H1 (cell line): ENCODE results near the gene EGLN3. TPM values are rescaled to one million over a fixed set of nuclear protein-coding genes. Genes with fewer than 3 reads are reported as not detected.

Experiments used
- ATF3 ChIP-seq: IDR thresholded peaks from 2 replicates; pipeline ENCODE4 v1.6.1; 2011; ENCODE audit warnings: low read depth, mild to moderate bottlenecking, low read length; ENCODE audit not compliant: insufficient read depth
- BCL11A ChIP-seq, 2 experiments: IDR thresholded peaks; one replicate each; pipeline ENCODE4 v1.6.1; 2011; ENCODE audit warnings: low read depth in 2 of 2, low read length in 2 of 2, mild to moderate bottlenecking in 2 of 2
- GTF2F1 ChIP-seq: IDR thresholded peaks from 2 replicates; pipeline ENCODE4 v1.6.1; 2012; ENCODE audit warnings: low read depth, low read length, improper control_type of control experiment, borderline replicate concordance
- HDAC2 ChIP-seq, 2 experiments: fragments of 300-600 bp in 1 of 2; sonication (generic) in 1 of 2; IDR thresholded peaks; 2 replicates each; pipeline ENCODE4 v1.6.1; 2011 to 2012; ENCODE audit warnings: low read depth in 2 of 2, low read length in 2 of 2, mild to moderate bottlenecking in 2 of 2, moderate library complexity in 2 of 2, borderline replicate concordance in 1 of 2, inconsistent platforms in 1 of 2
- JUND ChIP-seq: IDR thresholded peaks from 2 replicates; pipeline ENCODE4 v1.6.1; 2011; ENCODE audit warnings: mild to moderate bottlenecking, improper control_type of control experiment, low read length
- KDM4A ChIP-seq: IDR thresholded peaks from one replicate; pipeline ENCODE4 v1.7.1; 2012; ENCODE audit warnings: low read depth, mild to moderate bottlenecking, moderate library complexity, low read length, inconsistent platforms; ENCODE audit not compliant: severe bottlenecking
- RFX5 ChIP-seq: IDR thresholded peaks from 2 replicates; pipeline ENCODE4 v1.6.1; 2011; ENCODE audit warnings: low read depth, low read length, improper control_type of control experiment, borderline replicate concordance
- RXRA ChIP-seq: IDR thresholded peaks from 2 replicates; pipeline ENCODE4 v1.6.1; 2011; ENCODE audit warnings: low read depth, mild to moderate bottlenecking, low read length, moderate library complexity; ENCODE audit not compliant: insufficient read depth
- TCF12 ChIP-seq: IDR thresholded peaks from 2 replicates; pipeline ENCODE4 v1.6.1; 2011; ENCODE audit warnings: low read depth, mild to moderate bottlenecking, low read length
- polyA plus RNA-seq, 7 experiments: library from polyadenylated mRNA; depleted of rRNA in 3 of 7; stranded (reverse) in 5 of 7; unstranded in 2 of 7; fragments of >200 nt in 5 of 7; fragments of 200-250 nt in 2 of 7; gene quantifications; 1 replicate in 5 of 7; 2 replicates in 1 of 7; 4 replicates in 1 of 7; pipeline versions ENCODE4 v1.2.1 to v1.2.3, GENCODE V29; 2011 to 2013; ENCODE audit warnings: missing spikeins in 2 of 7, mixed read lengths in 2 of 7
- total RNA-seq: library from RNA; stranded (reverse); fragmentation: NEBNext Ultra II Directional; extraction: Animal tissue kit (Norgen Biotek cat#: 25700); gene quantifications from 2 replicates; pipeline ENCODE4 v1.2.1, GENCODE V29; 2021
- TF ChIP-seq, protein P1 (sequence below): fragments of 300-600 bp; sonication (generic); IDR thresholded peaks from 2 replicates; pipeline ENCODE4 v1.7.1; 2012; ENCODE audit warnings: low read length, moderate library complexity, mild to moderate bottlenecking, inconsistent platforms; ENCODE audit not compliant: insufficient replicate concordance

Gene EGLN3
- total and polyA plus RNA-seq, 2 of the 8 experiments (the other 6 are each of a cell fraction or from before 2014, with no cell fraction given): 10.6 to 27.3 TPM

GRCh38 chr14:33979613-33980276, 28.9 kb upstream of the EGLN3 start (continued):
- TF ChIP-seq, protein P1, sequence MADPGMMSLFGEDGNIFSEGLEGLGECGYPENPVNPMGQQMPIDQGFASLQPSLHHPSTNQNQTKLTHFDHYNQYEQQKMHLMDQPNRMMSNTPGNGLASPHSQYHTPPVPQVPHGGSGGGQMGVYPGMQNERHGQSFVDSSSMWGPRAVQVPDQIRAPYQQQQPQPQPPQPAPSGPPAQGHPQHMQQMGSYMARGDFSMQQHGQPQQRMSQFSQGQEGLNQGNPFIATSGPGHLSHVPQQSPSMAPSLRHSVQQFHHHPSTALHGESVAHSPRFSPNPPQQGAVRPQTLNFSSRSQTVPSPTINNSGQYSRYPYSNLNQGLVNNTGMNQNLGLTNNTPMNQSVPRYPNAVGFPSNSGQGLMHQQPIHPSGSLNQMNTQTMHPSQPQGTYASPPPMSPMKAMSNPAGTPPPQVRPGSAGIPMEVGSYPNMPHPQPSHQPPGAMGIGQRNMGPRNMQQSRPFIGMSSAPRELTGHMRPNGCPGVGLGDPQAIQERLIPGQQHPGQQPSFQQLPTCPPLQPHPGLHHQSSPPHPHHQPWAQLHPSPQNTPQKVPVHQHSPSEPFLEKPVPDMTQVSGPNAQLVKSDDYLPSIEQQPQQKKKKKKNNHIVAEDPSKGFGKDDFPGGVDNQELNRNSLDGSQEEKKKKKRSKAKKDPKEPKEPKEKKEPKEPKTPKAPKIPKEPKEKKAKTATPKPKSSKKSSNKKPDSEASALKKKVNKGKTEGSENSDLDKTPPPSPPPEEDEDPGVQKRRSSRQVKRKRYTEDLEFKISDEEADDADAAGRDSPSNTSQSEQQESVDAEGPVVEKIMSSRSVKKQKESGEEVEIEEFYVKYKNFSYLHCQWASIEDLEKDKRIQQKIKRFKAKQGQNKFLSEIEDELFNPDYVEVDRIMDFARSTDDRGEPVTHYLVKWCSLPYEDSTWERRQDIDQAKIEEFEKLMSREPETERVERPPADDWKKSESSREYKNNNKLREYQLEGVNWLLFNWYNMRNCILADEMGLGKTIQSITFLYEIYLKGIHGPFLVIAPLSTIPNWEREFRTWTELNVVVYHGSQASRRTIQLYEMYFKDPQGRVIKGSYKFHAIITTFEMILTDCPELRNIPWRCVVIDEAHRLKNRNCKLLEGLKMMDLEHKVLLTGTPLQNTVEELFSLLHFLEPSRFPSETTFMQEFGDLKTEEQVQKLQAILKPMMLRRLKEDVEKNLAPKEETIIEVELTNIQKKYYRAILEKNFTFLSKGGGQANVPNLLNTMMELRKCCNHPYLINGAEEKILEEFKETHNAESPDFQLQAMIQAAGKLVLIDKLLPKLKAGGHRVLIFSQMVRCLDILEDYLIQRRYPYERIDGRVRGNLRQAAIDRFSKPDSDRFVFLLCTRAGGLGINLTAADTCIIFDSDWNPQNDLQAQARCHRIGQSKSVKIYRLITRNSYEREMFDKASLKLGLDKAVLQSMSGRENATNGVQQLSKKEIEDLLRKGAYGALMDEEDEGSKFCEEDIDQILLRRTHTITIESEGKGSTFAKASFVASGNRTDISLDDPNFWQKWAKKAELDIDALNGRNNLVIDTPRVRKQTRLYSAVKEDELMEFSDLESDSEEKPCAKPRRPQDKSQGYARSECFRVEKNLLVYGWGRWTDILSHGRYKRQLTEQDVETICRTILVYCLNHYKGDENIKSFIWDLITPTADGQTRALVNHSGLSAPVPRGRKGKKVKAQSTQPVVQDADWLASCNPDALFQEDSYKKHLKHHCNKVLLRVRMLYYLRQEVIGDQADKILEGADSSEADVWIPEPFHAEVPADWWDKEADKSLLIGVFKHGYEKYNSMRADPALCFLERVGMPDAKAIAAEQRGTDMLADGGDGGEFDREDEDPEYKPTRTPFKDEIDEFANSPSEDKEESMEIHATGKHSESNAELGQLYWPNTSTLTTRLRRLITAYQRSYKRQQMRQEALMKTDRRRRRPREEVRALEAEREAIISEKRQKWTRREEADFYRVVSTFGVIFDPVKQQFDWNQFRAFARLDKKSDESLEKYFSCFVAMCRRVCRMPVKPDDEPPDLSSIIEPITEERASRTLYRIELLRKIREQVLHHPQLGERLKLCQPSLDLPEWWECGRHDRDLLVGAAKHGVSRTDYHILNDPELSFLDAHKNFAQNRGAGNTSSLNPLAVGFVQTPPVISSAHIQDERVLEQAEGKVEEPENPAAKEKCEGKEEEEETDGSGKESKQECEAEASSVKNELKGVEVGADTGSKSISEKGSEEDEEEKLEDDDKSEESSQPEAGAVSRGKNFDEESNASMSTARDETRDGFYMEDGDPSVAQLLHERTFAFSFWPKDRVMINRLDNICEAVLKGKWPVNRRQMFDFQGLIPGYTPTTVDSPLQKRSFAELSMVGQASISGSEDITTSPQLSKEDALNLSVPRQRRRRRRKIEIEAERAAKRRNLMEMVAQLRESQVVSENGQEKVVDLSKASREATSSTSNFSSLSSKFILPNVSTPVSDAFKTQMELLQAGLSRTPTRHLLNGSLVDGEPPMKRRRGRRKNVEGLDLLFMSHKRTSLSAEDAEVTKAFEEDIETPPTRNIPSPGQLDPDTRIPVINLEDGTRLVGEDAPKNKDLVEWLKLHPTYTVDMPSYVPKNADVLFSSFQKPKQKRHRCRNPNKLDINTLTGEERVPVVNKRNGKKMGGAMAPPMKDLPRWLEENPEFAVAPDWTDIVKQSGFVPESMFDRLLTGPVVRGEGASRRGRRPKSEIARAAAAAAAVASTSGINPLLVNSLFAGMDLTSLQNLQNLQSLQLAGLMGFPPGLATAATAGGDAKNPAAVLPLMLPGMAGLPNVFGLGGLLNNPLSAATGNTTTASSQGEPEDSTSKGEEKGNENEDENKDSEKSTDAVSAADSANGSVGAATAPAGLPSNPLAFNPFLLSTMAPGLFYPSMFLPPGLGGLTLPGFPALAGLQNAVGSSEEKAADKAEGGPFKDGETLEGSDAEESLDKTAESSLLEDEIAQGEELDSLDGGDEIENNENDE: no peak
- no peak for TF ChIP-seq RXRA
- TF ChIP-seq KDM4A: no peak
- TF ChIP-seq BCL11A (IDR thresholded peaks at IDR 0.05; ENCODE audit: low read depth in 2 of 2, low read length in 2 of 2): no peak
- TF ChIP-seq RFX5: no peak
- no peak for TF ChIP-seq TCF12
- no peak for TF ChIP-seq GTF2F1
- no peak for TF ChIP-seq ATF3
- no peak for TF ChIP-seq JUND
- TF ChIP-seq HDAC2 (IDR thresholded peaks at IDR 0.05; ENCODE audit: borderline replicate concordance in 1 of 2, low read depth in 2 of 2, low read length in 2 of 2): no peak
